ENCODE data around the gene POLDIP3.

The POLDIP3 gene

GRCh38 chr22:42624551-42625106 is 9.9 kb upstream of the POLDIP3 start:
- no peak overlapping the region for H3K4me3 ChIP-seq (ENCODE audit: low read depth, low read length)
- DNase-seq (ENCODE audit: low read depth): no peak
- TF ChIP-seq CTCF (IDR thresholded peaks at IDR 0.05; ENCODE audit: control insufficient read depth, extremely low read depth, insufficient read depth): no peak

GRCh38 chr22:42623756-42624441 is 9.2 kb upstream of the POLDIP3 start:
- no peak overlapping the region for H3K4me3 ChIP-seq (ENCODE audit: low read depth, low read length)
- no peak for TF ChIP-seq CTCF (IDR thresholded peaks at IDR 0.05; ENCODE audit: control insufficient read depth, extremely low read depth, insufficient read depth)
- DNase-seq (ENCODE audit: low read depth): no peak

- H3K4me3 ChIP-seq (ENCODE audit: low read depth, low read length): no peak overlapping the region
- no peak for TF ChIP-seq CTCF (IDR thresholded peaks at IDR 0.05; ENCODE audit: control insufficient read depth, extremely low read depth, insufficient read depth)
- no peak for DNase-seq (ENCODE audit: low read depth)
These were observed 8.6 kb upstream of the POLDIP3 start for GRCh38 chr22:42623301-42623751.

GRCh38 chr22:42622061-42622710 is 7.5 kb upstream of the POLDIP3 start:
- no peak for DNase-seq (ENCODE audit: low read depth)

GRCh38 chr22:42621505-42622002 is 6.9 kb upstream of the POLDIP3 start:
- no peak overlapping the region for H3K4me3 ChIP-seq (ENCODE audit: low read depth, low read length)
- TF ChIP-seq CTCF (IDR thresholded peaks at IDR 0.05; ENCODE audit: control insufficient read depth, extremely low read depth, insufficient read depth): peak; percentile 89
- no peak for DNase-seq (ENCODE audit: low read depth)

More at GRCh38 chr22:42622061-42622710, 7.5 kb upstream of the POLDIP3 start:
- no peak for TF ChIP-seq CTCF (IDR thresholded peaks at IDR 0.05; ENCODE audit: control insufficient read depth, extremely low read depth, insufficient read depth)
- no peak overlapping the region for H3K4me3 ChIP-seq (ENCODE audit: low read depth, low read length)

GRCh38 chr22:42620084-42620483 is 5.4 kb upstream of the POLDIP3 start:
- no peak for DNase-seq (ENCODE audit: low read depth)
- H3K4me3 ChIP-seq (ENCODE audit: low read depth, low read length): no peak overlapping the region
- TF ChIP-seq CTCF (IDR thresholded peaks at IDR 0.05; ENCODE audit: control insufficient read depth, extremely low read depth, insufficient read depth): no peak
